Measurements from ENCODE around the gene AK5.
"Not testable (repeated sequence)": the region's sequence is repeated elsewhere in the genome, so short reads cannot be mapped to it uniquely, and the experiment has no call there.

AK5 gene

DNA sequence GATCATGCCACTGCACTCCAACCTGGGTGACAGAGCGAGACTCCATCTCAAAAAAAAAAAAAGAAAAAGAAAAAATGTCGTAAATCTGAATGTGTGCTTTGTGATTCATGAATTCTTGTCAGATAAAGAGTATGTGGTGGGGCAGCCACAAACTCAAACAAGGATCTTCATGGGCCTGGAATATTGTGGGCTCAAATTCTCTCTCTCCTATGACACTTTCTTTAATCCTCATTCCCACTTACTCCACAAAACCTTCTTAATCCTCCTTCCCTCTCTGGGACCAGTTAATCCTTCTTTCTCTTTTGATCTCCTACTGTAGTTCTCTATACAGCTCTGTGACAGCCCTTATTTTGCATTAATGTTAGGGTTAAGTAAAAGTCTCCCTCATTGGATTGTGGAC, 112.3 kb downstream of the AK5 start:
- no peak for DNase-seq (ENCODE audit: low read depth in 1 of 2, low spot score in 1 of 2)

DNA sequence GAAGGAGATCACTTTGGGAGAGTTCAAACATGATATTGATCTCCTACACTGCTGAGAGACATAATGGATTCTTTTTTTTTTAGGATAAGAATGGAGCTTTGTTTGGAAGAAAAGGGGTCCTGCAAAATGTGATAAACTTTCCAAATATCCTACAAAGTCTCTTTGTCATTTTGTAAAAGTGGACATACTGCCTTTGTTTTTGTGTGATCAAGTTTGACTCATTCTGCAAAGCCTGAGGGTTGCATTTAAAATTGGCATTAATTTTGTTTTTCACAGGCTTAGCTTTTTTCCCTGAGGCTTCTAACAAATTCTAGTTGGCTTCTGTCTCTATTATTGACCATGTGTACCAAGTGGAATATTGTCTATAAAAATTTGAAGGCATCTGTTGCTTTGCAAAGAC, 113.2 kb downstream of the AK5 start:
- DNase-seq (ENCODE audit: low read depth in 1 of 2, low spot score in 1 of 2): no peak

DNA sequence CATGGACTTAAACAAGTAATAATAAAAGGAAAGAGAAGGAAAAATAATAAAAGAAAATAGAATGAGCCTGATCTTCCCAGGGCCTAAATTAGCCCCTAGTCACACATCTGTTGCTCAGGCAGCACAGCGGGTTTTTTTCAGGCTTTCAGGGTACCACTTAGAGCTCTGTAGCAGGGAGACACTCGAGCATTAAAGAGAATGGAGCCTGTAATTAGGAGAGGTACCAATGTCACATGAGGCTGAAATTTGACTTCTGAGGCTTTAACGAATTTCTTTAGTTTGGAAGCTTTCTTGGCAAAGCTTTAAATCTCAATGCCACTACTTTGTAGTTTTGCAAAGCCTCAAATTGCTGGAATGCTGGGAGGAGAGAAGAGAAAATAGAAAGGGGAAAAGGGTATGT, 116.3 kb downstream of the AK5 start:
- no peak for DNase-seq (ENCODE audit: low read depth in 1 of 2, low spot score in 1 of 2)

DNA sequence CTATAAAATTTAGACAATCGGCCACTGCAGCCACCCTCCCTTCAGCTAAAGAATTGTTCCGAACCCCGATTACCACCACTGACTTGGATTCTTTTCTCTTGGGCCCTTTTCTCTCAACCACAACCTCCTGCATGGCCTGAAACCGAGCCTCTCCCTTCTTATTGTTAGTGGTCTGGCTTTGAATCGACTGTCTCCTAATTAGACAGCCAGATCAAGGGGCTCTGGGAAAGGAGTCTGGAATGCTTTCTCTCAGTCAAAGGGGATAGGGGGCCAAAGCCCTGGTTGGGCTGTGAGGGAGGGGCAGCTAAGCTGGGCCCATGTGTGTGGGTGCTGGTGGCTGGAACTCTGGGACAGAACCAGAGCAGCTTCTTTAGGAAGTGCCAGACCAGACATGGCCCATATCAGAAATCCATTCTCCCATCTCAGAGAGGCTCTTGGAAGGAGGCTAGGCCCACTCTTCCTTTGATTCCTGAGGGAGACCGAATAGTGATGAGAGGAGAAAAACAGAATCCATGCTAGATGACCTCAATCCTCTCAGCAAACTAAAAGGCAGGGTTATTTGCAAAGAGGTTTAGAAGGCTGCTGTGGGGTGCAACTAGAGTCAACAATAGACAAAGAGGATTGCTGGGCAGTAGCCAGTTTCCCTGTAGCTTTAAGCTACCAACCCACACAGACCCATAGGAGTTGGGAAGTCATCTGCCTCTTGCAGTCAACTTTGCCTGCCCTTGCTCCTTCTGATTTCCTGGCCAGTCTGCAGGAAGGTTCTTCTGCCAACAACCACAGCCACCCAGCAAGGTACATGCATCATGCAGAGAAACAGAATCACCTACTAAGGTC, 117.6 kb downstream of the AK5 start:
- DNase-seq (ENCODE audit: low read depth in 1 of 2, low spot score in 1 of 2): no peak

DNA sequence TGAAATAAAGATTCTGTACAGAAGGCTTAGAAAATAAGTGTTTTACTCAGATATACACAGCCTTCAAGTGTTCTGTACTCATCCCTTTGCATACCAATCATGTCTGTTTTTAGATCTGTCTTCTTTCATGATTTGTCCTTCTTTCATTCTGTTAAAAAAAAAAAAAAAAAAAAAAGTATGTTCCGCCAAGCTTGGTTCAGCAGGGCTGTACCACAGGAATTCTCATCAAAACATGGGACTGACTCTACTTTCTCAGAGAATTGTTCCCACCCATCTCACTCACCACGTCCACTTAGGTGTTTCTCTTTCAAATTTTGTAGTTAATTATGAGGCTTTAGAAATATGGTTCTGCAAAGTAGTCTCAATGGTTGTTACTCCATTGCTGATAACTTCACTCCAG, 119.0 kb downstream of the AK5 start:
- DNase-seq (ENCODE audit: low read depth in 1 of 2, low spot score in 1 of 2): no peak

DNA sequence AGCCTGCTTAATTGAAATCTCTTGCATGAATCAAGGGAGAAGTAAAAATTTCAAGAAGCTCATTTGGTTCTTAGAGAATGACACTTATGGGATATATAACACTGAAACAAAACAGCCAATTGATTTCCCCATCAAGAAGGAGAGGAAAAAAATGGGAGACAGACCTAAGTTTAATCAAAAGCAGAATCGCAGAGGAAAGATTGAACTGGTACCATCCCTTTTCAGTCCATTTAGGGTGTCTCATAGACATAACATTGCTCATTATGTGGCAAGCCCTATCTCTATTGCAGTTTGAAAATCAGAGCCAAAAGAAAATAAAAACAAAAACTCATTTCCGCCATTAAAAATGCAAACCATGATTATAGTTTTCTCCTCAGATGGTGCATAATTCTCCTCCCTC, 119.6 kb downstream of the AK5 start:
- no peak for DNase-seq (ENCODE audit: low read depth in 1 of 2, low spot score in 1 of 2)

DNA sequence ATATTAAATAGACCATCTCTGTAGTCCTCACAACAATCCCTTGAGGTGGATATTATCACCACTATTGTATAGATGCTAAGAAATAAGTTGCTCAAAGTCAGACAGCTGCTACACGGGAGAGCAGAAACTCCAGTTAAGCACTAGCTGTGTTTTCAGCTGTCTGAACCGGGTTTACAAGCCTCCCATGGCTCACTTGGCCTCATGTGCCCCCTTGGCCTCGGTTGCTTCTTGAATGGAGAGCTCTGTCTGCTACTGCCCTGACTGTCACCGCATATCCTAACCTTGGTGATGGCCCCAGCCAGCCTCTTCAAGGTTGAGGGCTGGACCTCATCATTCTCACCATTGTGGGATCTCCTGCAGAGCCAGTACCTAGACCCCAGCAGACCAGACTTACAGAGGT, 123.4 kb downstream of the AK5 start:
- no peak for DNase-seq (ENCODE audit: low read depth in 1 of 2, low spot score in 1 of 2)

DNA sequence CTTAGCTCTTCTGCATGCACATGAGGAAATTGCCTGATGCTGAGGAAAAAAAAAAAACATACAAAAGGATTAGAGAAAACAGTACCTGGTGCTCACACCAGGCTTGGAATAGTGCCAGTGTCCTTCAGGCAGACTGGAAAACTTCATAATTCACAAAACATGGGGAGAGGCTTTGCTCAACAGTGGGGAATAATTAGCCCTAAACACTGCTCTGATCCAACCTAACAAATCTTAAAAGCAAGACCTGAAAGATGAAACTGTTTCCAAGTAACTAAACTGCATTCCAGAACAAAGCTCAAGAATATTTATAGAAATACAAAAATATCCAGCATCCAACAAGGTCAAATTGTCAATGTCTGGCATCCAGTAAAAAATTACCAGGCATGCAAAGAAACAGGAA, 124.8 kb downstream of the AK5 start:
- no peak for DNase-seq (ENCODE audit: low read depth in 1 of 2, low spot score in 1 of 2)

DNA sequence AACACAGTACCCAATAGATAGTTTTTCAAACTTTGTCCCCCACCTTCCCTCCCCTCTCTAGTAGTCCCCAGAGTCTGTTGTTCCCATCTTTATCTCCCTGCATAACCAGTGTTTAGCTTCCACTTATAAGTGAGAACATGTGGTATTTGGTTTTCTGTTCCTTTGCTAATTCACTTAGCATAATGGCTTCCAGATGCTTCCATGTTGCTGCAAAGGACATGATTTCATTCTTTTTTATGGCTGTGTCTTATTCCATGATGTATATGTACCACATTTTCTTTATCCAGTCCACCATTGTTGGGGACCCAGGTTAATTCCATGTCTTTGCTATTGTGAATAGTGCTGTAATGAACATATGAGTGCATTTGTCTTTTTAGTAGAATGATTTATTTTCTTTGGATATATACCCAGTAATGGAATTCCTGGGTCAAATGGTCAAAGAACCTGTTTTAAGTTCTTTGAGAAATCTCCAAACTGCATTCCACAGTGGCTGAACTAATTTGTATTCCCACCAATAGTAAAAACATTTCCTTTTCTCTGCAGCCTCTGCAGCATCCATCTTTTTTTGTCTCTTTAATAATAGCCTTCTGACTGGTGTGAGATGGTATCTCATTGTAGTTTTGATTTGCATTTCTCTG, 126.0 kb downstream of the AK5 start:
- DNase-seq (ENCODE audit: low read depth in 1 of 2, low spot score in 1 of 2): no peak

DNA sequence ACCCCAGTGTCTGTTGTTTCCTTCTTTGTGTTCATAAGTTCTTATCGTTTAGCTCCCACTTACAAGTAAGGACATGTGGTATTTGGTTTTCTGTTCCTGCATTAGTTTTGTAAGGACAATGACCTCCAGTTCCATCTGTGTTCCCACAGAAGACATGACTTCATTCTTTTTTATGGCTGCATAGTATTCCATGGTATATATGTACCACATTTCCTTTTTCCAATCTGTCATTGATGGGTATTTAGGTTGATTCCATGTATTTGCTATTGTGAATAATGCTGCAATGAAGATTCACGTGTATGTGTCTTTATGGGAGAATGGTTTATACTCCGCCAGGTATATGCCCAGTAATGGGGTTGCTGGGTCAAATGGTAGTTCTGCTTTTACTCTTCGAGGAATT, 127.1 kb downstream of the AK5 start:
- not testable (repeated sequence) for DNase-seq (ENCODE audit: low read depth in 1 of 2, low spot score in 1 of 2)

DNA sequence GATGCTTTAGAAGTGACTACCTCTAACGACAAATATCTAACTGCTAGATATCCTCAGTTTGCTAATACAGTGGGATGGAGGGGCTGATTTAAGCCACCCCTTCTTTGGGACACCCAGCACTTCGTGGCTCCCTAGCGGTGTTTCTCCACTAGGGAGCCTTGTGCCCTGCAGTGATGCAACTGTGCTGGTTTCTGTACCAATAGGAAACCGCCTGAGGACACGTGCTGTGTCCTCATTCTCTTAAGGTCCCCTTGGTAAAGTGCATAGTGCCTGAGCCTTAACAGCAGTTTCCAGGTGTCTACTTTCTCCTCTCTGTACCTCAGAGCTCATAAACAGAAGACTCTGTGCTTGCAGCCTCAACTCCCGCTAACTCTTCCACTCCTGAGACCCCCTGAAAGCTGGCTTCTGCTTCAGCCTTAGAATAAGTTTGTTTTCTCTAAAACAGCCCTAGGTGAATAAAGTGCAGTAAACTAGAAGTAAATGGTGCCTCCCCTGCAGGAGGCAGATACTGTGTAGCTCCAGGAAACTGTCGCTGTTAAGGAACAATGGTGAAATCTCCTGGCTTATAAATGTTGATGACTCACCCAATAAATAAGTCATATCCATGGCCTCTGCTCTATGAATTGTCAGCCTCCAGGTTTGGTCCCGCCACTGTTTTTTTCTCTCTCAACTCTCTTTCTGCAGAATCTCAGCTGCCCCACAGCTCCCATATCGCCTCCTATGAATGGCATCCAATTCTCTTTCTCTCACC, 130.4 kb downstream of the AK5 start:
- DNase-seq (ENCODE audit: low read depth in 1 of 2, low spot score in 1 of 2): no peak

DNA sequence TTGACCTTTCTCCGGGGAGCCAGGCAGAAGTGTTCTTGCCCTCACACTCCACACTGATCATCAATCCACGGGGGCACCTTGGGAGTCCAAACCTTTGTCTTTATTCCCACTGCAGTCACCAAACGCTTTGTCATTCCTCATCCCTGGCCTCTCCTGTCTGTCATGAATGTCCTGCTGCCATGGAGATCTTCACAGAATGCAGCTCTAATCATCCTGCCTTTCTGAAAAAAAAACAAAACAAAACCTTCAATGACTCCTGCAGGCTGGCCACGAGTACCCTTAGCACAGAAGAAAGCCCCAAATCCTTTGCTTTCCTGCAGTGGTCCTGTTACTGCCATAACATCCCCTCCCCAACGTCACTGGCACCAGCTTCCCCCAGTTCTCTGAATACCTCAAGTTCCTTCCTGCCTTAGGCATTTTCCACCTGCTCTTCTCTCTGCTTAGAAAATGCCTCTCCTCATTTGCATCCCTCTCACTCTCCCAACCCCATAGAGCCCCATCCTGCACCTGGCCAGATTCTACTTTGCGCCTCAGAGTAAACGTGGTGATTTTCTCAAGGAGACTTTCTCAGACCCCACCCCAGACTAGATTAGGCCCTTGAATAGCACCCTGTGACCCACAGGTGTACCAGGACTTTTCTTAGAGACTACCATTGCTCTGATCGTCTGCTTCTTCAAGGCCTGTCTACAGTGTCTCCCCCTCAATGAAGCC, 131.2 kb downstream of the AK5 start:
- no peak for DNase-seq (ENCODE audit: low read depth in 1 of 2, low spot score in 1 of 2)

DNA sequence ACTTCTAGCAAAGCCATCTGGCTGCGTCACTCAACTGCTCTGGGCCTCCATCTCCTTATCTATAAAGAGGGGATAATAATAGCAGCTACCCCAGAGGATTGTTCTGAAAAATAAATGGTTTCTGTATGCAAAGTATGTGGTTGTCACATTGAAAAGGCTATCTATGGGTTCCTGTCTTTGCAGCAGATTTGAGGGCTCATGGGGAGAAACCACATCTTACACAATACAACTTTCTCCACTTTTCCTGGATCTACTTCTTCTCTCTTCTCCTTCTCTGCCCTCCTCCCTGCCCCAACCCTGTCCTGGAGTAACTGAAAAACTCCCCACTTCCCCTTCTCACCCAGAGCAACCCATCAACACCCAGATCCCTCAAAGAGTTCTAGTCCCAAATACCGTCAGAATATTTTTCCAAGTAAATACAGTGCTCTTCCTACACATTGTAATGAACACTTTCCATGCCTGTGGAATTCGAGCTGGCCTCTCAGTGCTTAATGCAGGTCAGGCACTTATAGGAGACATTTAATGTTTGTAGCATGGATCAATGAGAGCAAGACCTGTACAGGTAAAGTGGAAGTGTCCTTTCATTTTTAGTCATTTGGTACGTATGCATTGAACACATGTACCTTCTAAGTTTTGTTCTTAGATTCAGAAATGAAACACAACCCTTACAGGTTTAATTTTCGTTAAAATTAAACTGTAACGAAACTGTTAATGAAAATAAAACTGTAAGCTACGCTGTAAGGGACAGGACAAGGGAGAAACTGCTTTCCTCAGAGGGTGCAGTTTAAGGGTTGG, 131.9 kb downstream of the AK5 start:
- DNase-seq (ENCODE audit: low read depth in 1 of 2, low spot score in 1 of 2): no peak

DNA sequence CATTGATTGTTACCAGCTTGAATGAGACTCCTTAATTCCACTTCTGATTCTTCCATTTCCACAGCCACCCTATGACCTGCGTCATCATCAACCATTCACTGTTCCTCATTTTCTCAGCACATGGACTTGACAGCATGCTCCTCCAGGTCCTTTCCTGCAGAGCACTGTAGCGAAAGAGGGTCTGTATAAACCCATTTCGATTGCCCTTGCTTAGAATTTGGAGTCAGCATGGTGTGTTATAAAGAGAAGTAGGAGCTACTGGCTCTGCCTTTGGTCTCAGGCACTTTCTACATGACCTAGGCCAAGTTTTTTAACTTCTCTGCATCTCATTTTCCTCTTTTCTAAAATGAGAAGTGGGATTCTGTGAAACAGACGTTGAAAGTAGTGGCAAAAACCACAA, 133.8 kb downstream of the AK5 start:
- no peak for DNase-seq (ENCODE audit: low read depth in 1 of 2, low spot score in 1 of 2)

DNA sequence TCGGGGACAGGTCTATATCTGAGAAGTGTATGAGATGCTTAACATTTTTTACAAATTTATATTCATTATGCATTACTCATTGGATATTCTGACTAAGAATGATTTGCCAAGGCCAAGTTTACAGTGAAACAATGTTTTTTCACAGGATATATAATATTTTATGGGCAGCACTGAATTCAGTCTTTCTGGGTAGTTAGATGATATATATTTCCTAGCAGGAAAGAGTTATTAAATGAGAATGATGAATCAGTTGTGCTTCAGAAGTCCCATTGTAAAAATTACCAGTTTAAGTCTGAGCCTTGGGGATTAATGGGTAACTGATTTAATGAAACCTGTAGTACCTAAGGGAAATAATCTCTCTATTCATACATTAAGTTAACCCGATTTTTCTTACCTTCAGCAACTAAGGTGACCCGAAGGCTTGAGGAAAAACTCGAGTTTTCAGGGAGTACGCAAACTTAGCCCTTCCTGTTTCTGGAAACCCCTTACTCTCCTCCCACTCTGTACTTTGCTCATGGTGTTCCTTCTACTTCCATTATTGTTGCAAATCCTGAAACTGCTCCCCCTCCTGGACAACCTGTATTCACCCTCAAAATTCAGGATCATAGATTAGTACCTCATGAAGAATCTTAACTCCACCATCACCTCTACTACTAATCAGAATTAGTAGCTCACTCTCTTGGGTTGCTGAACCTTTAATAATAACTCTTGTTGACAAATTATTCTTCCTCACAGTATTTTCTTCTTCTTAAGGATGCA, 135.1 kb downstream of the AK5 start:
- DNase-seq (ENCODE audit: low read depth in 1 of 2, low spot score in 1 of 2): no peak

DNA sequence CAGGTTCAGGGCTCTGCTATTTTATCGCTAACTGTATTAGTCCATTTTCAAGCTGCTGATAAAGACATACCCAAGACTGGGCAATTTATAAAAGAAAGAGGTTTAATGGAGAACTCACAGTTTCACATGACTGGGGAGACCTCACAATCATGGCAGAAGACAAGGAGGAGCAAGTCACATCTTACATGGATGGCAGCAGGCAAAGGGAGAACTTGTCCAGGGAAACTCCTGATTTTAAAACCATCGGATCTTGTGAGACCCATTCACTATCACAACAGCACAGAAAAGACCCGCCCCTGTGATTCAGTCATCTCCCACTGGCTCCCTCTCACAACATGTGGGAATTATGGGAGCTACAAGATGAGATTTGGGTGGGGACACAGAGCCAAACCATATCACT, 136.2 kb downstream of the AK5 start:
- not testable (repeated sequence) for DNase-seq (ENCODE audit: low read depth in 1 of 2, low spot score in 1 of 2)

DNA sequence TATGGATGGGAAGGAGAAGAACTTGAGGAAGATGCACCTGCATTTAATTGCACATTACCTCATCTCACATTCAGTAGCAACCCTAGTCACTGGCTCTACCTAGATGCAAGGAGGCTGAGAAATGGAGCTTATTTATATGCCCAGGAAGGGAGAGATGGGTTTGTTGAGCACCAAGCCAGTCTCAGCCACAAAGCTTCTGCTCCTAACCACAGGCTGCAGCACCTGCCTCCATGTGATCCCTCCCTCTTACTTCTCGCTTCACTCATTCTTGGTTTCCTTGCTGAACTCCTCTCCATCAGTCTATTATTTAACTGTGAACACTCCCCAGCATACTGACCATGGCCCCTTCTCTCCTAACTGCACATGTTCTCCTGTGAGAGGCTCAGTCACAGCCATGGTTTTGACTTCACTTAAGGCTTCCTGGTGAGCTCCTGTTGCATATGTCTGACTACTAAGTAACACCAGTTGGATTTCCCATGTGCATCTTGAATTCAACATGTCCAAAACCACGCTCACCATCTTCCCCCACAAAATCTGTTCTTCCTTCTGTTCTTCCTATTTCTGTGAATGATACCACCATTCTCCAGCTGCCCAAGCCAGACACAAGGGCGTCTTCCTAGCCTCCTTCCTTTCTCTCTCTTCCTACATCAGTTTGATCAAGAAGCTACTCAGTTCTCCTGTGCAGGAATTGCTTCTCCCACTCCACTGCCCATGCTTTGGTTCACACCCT, 139.8 kb downstream of the AK5 start:
- DNase-seq (ENCODE audit: low read depth in 1 of 2, low spot score in 1 of 2): no peak

DNA sequence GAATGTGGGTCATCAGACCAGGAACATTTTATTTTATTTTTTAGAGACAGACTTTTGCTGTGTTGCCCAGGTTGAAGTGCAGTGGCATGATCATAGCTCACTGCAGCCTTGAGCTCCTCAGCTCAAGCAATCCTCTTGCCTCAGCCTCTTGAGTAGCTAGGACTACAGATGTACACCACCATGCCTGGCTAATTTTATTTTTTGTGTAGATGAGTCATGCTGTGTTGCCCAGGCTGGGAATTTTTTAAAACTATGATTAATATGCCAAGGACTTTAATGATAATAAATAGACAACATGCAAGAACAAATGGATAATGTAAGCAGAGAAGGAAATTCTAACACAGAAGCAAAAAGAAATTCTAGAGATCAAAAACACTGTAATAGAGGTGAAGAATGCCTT, 142.4 kb downstream of the AK5 start:
- no peak for DNase-seq (ENCODE audit: low read depth in 1 of 2, low spot score in 1 of 2)

DNA sequence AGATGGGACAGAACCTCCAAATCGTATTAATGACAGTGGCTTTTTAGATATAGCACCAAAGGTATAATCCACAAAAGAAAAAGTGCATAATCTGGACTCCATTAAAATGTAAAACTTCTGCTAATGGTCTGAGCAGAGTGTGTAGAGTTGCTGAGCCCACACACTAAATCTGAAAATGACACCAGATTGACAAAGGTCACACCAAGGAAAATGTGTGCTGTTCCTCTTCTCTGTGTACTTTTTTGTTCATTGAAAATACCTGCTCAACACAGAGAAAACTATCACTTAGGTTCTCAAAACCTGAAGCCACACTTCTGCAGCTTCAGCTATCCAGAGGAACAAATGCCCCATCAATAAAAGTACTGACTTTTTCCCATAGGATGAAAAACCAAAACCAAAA, 146.2 kb downstream of the AK5 start:
- no peak for DNase-seq (ENCODE audit: low read depth in 1 of 2, low spot score in 1 of 2)
